Activated T-cell treated with anti-CD3 and anti-CD28 coated beads for 4 hours (primary cell): ENCODE measurements around the gene JPH2.

Experiments
- DNase-seq: peaks from one replicate; pipeline ENCODE4 v3.0.0-alpha.2; 2020

JPH2 gene

GRCh38 chr20:44120676-44121425 lies 66.1 kb downstream of the JPH2 start:
- no peak for DNase-seq

DNA sequence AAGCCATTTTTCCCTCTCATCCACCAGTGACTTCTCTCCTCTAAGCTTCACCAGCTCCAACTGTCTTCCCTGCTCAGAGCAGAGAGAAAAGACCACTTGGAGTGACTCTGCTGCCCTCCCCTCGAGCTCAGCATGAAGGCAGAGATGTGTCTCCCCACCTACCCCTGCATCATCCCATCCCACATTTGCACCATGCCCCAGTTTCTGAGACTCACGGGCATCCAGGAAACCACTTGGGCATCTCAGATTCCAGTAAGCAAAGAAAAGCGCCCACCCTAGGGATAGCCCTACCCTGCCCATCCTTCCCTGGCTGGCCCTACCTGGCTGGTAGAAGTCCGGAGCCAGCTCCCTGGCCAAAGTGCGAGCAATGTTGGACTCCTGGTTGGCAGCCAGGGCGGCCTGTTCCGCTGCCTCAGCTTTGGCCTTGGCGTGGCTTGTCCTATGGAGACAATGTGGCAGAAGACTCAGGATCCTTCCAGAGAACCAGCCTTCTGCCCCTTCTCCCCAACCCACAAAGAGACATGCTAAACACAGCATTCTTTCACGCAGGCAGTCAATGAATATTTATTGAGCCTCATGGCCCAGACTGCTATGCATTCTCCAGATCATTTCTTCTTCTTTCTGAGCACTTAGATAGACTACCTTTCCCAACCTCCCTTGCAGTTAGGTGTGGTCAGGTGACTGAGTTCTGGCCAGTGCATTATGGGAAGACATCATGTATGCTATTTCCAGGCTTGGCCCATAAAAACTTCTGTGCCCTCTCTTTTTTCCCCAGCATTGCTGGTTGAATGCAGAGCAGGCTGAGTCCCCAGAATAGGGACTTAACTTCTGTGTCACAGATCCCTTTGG lies 68.6 kb downstream of the JPH2 start:
- DNase-seq, result no peak

DNA sequence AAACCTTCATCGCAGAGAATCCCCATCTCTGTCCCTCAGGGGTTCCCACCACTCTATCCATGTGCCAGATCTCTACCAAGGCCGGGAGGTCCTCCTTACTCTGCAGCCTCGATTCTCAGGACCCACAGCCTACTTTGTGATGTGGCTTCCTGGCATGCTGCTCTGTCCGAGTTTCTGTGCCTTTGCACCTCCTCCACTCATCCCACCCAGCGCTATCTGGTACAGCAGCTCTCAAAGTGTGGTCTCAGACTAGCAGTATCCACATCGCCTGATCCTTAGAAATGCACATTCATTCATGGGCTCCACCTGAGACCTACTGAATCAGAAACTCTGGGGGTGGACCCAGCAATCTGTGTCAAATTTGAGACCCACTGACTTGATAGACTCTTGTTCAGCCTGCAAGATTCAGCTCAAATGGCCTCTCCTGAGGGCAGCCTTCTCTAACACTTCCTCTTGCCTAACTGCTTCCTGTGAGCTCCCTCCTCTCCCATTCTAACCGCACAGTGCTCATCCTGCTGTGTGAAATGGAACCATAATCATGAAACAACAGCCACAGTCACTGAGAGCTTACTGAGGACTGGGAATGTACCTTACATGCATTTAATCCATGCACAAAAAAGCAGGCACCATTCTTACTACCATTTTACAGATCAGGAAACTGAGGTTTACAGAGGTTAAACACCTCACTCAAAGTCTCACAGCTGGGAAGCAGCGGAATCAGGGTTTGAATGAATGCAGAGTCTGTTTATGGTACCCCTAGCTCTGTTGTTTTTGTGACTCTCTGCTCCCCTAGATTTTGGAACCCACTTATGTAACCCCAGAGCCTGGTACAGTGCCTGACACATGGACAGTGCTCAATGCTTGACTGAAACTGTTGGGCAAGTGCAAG lies 69.4 kb downstream of the JPH2 start:
- DNase-seq, result no peak

- DNase-seq, result no peak
Observed at GRCh38 chr20:44115762-44116644, 71.0 kb downstream of the JPH2 start.

DNA sequence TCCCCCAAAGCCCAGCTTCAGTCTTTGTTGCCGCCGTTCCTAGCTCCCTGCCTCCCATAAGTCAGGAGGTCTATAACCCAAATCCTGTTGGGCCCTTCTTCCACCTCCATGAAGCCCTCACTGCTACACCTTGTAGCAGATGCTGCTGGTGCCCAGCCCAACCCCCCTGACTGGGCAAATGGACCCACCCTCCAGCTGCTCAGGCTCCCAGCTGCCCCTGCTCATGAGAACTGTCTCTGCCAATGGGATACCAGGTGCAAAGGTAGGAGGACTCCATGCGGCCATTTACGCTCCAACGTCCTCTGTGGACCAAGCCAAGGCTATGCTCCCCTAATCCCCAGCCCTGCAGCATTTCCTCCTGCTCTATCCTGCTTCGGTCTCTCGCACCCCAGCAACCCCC lies 71.8 kb downstream of the JPH2 start:
- no peak for DNase-seq

GRCh38 chr20:44113618-44114376 lies 73.2 kb downstream of the JPH2 start:
- no peak for DNase-seq

GRCh38 chr20:44112889-44113617 lies 73.9 kb downstream of the JPH2 start:
- DNase-seq, result no peak

DNA sequence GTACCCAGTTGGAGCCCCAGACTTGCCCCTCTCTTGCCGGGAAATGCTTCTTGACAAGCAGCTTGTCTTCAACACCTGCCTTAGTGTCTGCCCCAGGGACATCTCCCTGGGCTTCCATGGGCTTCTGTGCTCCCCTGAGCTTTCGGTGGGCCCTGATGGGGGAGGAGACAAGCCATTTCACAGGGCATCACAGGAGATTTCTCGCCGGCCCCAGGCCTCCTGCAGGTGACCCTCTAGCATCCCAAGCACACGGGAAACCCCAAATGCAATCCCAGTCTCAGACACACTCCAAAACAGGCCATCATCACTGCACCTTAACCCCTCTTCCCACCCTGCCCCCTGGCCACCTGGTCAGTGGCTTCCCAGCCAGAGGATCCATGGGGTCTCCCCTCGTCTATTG lies 74.5 kb downstream of the JPH2 start:
- DNase-seq, result no peak

DNA sequence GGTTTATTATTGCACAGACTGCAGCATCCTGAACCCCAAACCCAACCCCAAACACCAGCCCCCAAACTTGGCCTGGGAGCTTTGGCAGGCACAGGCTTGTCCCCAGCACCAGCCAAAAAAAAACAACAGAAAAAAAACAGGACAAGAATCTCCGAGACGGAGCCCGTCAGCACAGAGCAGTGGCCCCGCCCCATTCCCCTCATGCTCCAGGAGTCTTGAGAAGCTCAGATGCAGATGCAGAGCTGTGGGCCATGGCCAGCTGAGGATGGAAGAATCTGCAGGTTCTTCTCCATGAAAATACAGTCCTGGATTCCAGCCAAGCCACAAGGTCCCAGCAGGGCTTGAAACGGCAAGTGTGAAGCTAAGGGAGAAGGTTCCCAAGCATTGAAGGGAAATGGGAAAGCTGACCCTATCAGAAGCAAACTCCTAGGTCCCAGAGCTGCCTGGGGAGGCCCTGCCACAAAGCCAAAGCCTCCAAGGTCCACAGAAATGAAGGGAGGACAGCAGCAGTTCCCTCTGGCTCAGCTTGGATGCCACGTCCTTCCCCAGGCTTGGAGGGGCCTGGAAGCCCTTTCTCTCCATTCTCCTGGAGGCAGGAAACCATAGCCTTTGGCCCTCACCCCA lies 75.2 kb downstream of the JPH2 start:
- no peak for DNase-seq

GRCh38 chr20:44110816-44111568 lies 76.0 kb downstream of the JPH2 start:
- no peak for DNase-seq

DNA sequence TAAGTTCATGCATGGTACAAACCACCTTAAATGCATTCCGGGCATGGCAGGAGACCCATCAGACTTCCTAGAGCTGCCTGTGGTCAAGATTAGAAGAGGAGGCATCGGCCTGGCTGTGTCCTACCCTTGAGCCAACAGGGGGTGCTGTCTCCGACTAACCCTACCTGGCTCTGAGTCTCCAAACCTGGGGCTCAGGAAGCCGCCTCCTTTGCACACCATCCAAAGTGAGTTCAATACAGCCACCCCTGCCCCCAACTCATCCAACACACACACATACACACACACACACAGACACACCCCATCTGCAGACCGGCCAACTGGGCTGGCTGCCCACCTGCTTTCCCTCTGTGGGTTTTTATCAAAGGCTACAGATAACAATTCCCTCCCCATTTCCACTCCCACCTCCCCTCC lies 77.0 kb downstream of the JPH2 start:
- DNase-seq, result no peak

DNA sequence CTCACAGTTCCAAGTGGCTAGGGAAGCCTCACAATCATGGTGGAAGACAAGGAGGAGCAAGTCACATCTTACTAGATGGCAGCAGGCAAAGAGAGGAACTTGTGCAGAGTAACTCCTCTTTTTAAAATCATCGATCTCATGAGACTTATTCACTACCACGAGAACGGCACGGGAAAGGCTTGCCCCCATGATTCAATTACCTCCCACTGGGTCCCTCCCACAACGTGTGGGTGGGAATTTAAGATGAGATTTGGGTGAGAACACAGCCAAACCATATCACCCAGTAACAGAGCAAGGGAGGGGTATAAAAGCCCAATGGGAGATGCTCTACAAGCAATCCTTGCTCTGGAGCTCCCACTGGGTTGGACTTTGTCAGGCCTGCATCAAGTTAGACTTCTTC lies 80.4 kb downstream of the JPH2 start:
- DNase-seq, result no peak

GRCh38 chr20:44104798-44105517 lies 82.0 kb downstream of the JPH2 start:
- DNase-seq, result no peak

DNA sequence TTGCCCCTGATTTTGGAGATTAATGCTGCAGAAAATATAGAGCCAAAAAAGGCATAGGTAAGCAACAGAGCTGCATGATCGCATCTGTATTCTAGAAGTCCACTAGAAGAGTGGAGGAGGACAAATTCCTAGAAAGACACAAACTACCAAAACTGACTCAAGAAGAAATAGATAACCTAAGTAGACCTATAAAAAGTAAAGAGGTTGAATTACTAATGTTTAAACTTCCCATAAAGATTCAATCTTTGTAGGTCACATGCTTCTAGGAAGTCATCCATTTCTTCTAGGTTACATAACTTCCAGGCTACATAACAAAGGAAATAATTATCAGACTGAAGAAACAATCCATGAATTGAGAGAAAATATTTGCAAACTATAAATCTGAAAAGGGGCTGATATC lies 84.4 kb downstream of the JPH2 start:
- DNase-seq, result no peak

GRCh38 chr20:44099832-44100231 lies 87.2 kb downstream of the JPH2 start:
- DNase-seq, result no peak

DNA sequence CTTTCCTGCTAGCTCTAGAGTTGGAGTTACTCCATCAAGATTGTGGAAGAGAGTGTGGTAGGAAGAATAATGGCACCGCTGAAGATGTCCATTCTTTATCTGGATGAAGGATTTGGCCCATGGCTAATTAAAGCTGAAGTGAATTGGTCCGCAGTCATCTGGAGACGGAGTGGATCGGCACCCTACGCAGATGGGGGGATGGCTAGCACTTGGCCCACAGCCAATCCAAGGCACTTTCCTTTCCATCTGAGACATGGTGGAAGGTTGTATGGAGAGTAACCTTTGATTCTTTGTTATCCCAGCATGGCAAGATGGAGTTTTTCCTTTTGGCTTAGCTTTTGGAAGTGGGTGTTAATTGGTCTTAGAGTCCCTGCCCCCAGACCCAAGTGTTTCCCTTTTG lies 88.3 kb downstream of the JPH2 start:
- no peak for DNase-seq

DNA sequence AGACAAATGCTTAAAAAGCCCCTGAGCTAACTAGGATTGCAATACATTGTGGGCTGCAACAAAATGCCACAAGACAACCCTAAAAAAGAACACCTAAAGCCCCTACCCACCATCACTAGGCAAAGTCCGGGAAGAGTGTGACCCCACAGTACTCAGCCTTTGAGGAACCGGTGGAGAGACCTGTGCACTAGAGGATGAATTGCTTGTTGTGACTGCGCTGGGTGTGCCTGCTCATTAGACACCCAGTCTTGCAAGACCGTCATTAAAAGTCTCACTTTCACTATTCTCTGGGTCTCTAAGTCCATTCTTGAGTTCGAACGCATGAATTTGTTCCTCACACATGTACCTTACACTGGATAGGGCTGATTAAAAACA lies 88.7 kb downstream of the JPH2 start:
- DNase-seq, result no peak

GRCh38 chr20:44097521-44098255 lies 89.3 kb downstream of the JPH2 start:
- no peak for DNase-seq
